Large intestine (tissue), 3 donors: ENCODE data around the gene OSBPL3. TPM values are rescaled to one million over a fixed set of nuclear protein-coding genes. Genes with fewer than 3 reads are reported as not detected.

Experiments
- DNase-seq, 2 donors: peaks; one replicate each; pipeline versions ENCODE4 v3.0.0 to v3.0.0-alpha.2; 2013
- H3K27ac ChIP-seq: one replicate; pipeline ENCODE4 v1.5.1; 2013; ENCODE audit warnings: low read length
- H3K27me3 ChIP-seq: 2 replicates; pipeline ENCODE4 v1.6.1; 2013; ENCODE audit warnings: low read length; ENCODE audit not compliant: control insufficient read depth, insufficient read depth
- H3K36me3 ChIP-seq: 2 replicates; pipeline ENCODE4 v1.6.1; 2013; ENCODE audit warnings: low read length; ENCODE audit not compliant: control insufficient read depth, insufficient read depth
- H3K4me1 ChIP-seq: one replicate; pipeline ENCODE4 v1.6.1; 2013; ENCODE audit warnings: low read length; ENCODE audit not compliant: control insufficient read depth, insufficient read depth
- H3K4me3 ChIP-seq: one replicate; pipeline ENCODE4 v1.5.1; 2013; ENCODE audit warnings: low read length
- H3K9me3 ChIP-seq: one replicate; pipeline ENCODE4 v1.6.1; 2013; ENCODE audit warnings: mild to moderate bottlenecking, low read depth, low read length, moderate library complexity; ENCODE audit not compliant: control insufficient read depth
- WGBS: methylation state at CpG from one replicate; pipeline ENCODE4 v1.1.5; 2013; ENCODE audit warnings: low lambda C conversion rate; ENCODE audit not compliant: insufficient coverage; 5-methylcytosine and 5-hydroxymethylcytosine counted together
- polyA plus RNA-seq: library from polyadenylated mRNA; unstranded; fragments of 120-200 nt; gene quantifications from one replicate; pipeline ENCODE4 v1.2.1, GENCODE V29; 2013

OSBPL3 gene
- polyA plus RNA-seq, 1 donor = 32.4 TPM

DNA sequence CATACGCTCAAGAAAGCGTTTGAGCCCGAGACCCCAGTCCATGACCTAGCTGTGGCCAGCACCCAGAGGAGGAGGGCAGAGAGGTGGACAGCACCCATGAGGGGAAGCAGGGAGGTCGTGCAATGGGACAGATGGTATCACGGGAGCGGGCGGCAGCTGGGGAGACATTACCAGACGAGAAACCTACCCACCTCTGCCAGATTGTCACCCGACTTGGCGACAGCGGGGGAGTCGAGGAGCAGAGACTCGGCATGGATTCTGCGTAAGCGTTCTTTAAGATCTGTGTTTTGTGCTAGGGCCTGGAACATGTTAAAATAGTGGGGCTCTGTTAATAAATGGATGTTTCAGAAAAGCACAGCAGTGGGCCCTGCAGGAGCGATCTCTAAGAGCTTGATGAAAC lies 131.1 kb downstream of the OSBPL3 start:
- H3K9me3 ChIP-seq = no peaks in the 10 kb centered on the region
- H3K27ac ChIP-seq = no peak overlapping the region
- no peaks in the 10 kb centered on the region for H3K4me1 ChIP-seq
- WGBS = no CpG with 5 or more reads among the region's 16 CpGs
- peaks cover 10% of the 10 kb centered on the region for H3K36me3 ChIP-seq
- H3K4me3 ChIP-seq = no peak overlapping the region
- DNase-seq = no peak
- H3K27me3 ChIP-seq = no peaks in the 10 kb centered on the region

DNA sequence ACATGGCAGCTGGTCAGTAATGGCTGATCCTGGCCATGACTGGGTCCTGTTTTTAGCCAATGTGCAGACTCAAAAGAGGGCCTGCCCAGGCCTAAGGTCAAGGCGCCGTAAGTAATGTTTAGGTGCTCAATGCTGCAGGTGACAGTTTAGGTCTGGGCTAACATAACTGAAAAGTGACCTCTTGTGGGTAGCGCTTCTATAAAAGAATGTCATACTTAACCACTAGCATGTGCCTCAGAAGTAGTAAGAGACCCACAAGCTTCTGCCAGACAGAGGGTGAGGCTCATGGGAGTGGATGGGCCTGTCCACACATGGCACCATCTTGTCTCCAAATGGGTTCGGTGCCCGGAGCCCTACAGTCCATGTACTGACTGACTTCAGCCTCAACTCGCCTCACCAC lies 132.2 kb downstream of the OSBPL3 start:
- no peaks in the 10 kb centered on the region for H3K27me3 ChIP-seq
- H3K9me3 ChIP-seq = no peaks in the 10 kb centered on the region
- WGBS = no CpG with 5 or more reads among the region's 6 CpGs
- no peak overlapping the region for H3K27ac ChIP-seq
- no peaks in the 10 kb centered on the region for H3K4me1 ChIP-seq
- DNase-seq = no peak
- peaks cover 10% of the 10 kb centered on the region for H3K36me3 ChIP-seq
- no peak overlapping the region for H3K4me3 ChIP-seq

DNA sequence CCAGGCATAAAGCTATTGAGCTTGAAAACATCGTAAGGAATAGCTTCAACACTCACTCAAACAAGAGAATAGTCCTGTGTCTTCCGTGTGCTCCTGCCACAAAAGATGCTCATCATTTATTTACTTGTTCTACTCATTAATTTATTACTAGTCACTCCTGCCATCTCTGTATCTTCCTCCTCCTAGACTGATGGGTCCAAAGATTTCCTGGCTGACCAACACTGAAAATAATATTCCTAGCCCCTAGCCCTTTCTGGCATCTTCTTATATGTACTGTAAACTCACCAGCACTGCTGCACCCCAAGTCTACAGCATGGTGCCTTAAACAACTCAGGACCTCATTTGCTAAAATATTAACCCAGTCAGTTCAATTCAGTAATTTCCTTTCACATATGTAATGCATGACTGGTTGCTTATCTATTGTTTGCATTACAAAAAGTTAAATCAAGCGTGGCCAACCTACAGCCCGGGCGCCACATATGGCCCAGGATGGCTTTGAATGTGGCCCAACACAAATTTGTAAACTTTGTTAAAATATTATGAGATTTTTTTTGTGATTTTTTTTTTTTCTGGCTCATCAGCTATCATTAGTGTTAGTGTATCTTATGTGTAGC lies 136.1 kb downstream of the OSBPL3 start:
- 57% methylated on average over 3 of the region's 5 CpGs for WGBS
- no peak for DNase-seq
- H3K4me1 ChIP-seq = no peaks in the 10 kb centered on the region
- no peak overlapping the region for H3K27ac ChIP-seq
- H3K36me3 ChIP-seq = peaks cover 3% of the 10 kb centered on the region
- H3K27me3 ChIP-seq = no peaks in the 10 kb centered on the region
- no peak overlapping the region for H3K4me3 ChIP-seq
- H3K9me3 ChIP-seq = no peaks in the 10 kb centered on the region

DNA sequence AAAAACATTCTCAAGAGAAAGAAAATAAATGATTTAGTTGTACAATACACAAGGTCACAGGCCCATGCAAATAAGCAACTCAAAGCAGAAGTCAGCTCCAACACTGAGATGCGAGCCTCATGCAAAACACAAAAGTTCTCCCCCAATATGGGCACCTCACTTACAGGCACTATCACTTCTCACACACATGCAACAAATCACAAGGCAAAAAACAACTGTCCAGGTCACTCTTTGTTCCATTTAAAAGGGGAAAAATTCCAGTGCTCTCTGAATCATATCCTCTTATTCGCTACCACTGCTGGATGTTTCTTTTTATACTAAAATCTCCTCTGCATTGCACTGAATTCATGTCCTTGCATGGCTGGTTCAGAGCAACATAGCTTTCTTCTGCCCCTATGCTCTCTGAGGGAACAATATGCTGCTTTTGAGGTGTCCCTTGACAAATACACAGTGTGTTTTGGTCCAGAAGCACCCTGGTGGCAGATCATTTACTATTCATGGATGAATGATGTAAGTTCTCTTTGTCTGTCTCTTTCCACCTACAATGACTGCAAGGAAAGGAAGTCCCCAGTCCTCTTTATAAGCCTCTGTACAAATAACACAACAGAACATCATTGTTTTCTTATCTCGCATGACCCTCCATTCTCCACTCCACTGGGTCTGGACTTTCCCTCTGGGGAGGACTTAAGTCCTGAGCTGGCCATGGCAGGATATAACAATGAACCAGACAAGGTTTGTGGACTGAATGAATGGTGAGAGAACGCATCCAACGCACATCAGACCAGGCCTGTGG lies 137.3 kb downstream of the OSBPL3 start:
- no peak for DNase-seq
- H3K4me1 ChIP-seq = no peaks in the 10 kb centered on the region
- H3K4me3 ChIP-seq = no peak overlapping the region
- WGBS = no CpG with 5 or more reads among the region's 5 CpGs
- H3K27ac ChIP-seq = no peak overlapping the region
- H3K27me3 ChIP-seq = no peaks in the 10 kb centered on the region
- H3K9me3 ChIP-seq = no peaks in the 10 kb centered on the region
- peaks cover 3% of the 10 kb centered on the region for H3K36me3 ChIP-seq

DNA sequence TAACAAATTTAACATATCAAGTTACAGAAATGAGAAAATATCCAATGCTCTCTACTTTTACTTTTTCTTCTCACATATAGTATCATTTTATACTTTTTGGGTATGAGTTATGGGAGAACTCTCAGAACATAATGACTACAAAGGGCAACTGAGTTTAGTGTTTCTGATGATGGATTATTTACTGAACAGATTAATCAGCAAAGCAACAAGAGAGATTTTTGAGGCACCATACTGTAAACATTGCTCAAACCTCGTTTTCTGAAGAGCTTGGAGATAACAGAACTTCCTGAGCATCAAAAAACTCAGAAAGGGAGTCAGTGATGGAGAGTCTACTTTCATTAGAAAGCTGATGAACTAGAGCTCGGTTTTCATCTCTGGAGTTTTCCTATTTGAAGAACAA lies 137.9 kb downstream of the OSBPL3 start:
- DNase-seq = no peak
- WGBS = 100% methylated on average over 1 of the region's 2 CpGs
- H3K36me3 ChIP-seq = peaks cover 3% of the 10 kb centered on the region
- no peaks in the 10 kb centered on the region for H3K4me1 ChIP-seq
- H3K9me3 ChIP-seq = no peaks in the 10 kb centered on the region
- H3K27ac ChIP-seq = no peak overlapping the region
- no peak overlapping the region for H3K4me3 ChIP-seq
- no peaks in the 10 kb centered on the region for H3K27me3 ChIP-seq

DNA sequence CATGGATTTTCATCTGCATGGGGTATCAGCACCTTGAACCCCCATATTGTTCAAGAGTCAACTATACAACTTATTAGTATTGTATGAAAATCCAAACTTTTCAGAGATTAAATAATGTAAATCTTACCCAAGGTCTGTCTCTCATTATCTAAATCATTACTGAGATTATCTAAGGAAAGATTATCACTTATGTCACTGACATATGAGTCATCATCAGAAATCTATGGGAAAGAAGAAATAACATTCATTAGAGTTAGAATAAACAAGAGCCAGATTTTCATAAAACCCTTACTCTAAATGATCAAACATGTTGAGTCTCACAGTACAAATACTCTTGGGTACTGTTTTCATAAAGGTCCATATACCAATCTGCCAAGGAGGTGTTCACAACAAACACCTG lies 139.4 kb downstream of the OSBPL3 start:
- Histone ChIP-seq H3K4me1 (no peaks in the 10 kb centered on the region), H3K9me3 (no peaks in the 10 kb centered on the region), H3K36me3 (peaks cover 3% of the 10 kb centered on the region), H3K27me3 (no peaks in the 10 kb centered on the region), H3K4me3 (no peak overlapping the region), H3K27ac (no peak overlapping the region)
- DNase-seq = no peak

DNA sequence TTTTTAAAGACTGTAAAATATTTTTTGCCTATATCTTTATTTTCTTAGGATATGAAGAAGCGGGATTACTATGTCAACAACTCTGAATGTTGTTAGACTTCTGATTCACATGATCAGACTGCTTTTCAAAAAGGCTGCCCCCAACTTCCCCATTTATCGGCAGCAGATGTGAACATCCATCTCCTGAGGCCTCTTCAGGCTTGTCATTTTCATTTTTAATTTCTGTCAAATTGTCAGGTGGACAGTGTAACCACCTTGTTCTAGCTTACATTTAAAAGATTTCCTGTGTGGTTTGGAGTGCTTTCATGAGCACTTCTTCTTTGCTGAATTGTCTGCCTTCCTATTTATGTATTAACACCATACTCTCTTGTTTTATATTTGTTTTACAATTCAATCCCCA lies 143.9 kb downstream of the OSBPL3 start:
- no CpG with 5 or more reads among the region's 2 CpGs for WGBS
- DNase-seq = no peak
- no peak overlapping the region for H3K27ac ChIP-seq

DNA sequence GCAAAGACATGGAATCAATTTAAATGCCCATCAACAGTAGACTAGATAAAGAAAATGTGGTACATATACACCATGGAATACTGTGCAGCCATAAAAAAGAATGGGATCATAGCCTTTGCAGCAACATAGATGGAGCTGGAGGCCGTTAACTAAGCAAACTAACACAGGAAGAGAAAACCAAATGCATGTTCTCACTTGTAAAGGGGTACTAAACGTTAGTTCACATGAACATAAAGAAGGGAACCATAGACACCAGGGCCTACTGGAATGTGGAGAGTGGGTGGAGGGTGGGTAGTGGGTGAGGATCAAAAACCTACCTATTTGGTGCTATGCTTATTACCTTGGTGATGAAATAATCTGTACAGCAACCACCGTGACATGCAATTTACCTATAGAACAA lies 144.3 kb downstream of the OSBPL3 start:
- no peaks in the 10 kb centered on the region for H3K9me3 ChIP-seq
- no peak overlapping the region for H3K27ac ChIP-seq
- peaks cover 9% of the 10 kb centered on the region for H3K36me3 ChIP-seq
- no peak overlapping the region for H3K4me3 ChIP-seq
- WGBS = 75% methylated on average over 1 of the region's 3 CpGs
- no peaks in the 10 kb centered on the region for H3K27me3 ChIP-seq
- no peaks in the 10 kb centered on the region for H3K4me1 ChIP-seq
- DNase-seq = no peak

More for the DNA sequence above, 143.9 kb downstream of the OSBPL3 start:
- Histone ChIP-seq H3K27me3 (no peaks in the 10 kb centered on the region), H3K4me1 (no peaks in the 10 kb centered on the region), H3K36me3 (peaks cover 9% of the 10 kb centered on the region), H3K4me3 (no peak overlapping the region), H3K9me3 (no peaks in the 10 kb centered on the region)

DNA sequence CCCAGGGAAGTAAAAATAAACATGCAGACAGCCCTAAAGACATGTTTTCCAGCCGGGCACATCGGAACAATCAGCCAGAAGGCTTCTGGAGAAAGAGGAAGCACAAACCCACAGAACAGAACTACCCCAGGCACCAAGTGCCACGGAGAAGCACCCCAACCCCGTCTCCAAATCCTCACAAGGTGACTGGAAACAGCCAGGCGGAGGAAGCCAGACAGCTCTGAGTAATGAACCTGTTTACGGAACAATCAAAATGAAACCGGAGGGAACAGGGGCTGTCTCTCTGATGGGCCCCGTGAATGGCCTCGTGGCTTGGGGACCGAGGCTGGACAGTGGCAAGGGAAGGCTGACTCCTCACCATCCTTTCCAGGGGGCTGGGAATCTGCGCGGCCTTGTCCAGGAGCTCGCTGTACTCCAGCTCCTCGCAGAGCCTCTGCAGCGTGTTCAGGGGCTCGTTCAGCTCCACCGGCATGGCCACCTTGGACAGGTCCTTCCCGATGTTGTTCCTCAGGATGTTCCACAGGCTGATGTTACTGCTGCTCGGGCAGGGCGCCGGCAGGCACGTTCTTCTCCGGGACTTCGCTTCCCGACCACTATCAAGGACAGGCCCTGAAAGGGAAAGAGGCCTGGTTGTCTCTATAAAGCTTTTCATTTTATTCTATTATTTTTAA lies 145.7 kb downstream of the OSBPL3 start:
- peaks cover 9% of the 10 kb centered on the region for H3K36me3 ChIP-seq
- H3K27ac ChIP-seq = no peak overlapping the region
- 81% methylated on average over 6 of the region's 25 CpGs for WGBS
- H3K9me3 ChIP-seq = no peaks in the 10 kb centered on the region
- H3K27me3 ChIP-seq = no peaks in the 10 kb centered on the region
- peaks cover 3% of the 10 kb centered on the region for H3K4me1 ChIP-seq
- no peak for DNase-seq
- H3K4me3 ChIP-seq = no peak overlapping the region

DNA sequence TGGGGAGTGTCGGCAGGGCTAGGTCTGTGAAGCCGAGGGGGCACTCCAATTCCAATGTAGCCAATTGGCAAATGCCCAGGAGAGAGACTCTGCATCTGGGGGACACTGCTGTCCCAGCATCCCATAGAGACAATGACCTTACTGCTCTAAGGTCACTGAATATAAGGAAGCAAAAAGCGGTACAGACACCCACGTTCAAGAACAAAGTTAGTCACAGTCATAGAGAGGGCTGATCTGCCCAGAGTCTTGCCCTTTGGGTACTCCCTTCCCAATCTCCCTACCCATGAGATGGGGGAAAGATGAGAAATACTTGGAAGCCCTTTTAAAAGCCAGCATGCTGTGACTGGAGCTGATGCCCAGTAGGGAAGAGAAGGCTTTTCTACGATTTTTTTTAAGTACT lies 146.4 kb downstream of the OSBPL3 start:
- Histone ChIP-seq H3K27me3 (no peaks in the 10 kb centered on the region), H3K4me1 (peaks cover 8% of the 10 kb centered on the region), H3K4me3 (no peak overlapping the region), H3K36me3 (peaks cover 8% of the 10 kb centered on the region), H3K9me3 (no peaks in the 10 kb centered on the region), H3K27ac (no peak overlapping the region)
- no peak for DNase-seq
- WGBS = 73% methylated on average over 2 of the region's 5 CpGs
